ENCODE results near the gene RFX4.

The RFX4 gene

GRCh38 chr12:106585105-106585520 lies 2.3 kb downstream of the RFX4 start:
- no peak overlapping the region for H3K27ac Mint-ChIP-seq
- H3K9me3 Mint-ChIP-seq (ENCODE audit: low read depth): no peaks in the 10 kb centered on the region
- H3K4me3 Mint-ChIP-seq: peak overlapping the region; percentile 21
- no peaks in the 10 kb centered on the region for H3K36me3 Mint-ChIP-seq
- peaks cover 40% of the 10 kb centered on the region for H3K27me3 Mint-ChIP-seq
- peaks cover 39% of the 10 kb centered on the region for H3K4me1 Mint-ChIP-seq (ENCODE audit: low read depth)

DNA sequence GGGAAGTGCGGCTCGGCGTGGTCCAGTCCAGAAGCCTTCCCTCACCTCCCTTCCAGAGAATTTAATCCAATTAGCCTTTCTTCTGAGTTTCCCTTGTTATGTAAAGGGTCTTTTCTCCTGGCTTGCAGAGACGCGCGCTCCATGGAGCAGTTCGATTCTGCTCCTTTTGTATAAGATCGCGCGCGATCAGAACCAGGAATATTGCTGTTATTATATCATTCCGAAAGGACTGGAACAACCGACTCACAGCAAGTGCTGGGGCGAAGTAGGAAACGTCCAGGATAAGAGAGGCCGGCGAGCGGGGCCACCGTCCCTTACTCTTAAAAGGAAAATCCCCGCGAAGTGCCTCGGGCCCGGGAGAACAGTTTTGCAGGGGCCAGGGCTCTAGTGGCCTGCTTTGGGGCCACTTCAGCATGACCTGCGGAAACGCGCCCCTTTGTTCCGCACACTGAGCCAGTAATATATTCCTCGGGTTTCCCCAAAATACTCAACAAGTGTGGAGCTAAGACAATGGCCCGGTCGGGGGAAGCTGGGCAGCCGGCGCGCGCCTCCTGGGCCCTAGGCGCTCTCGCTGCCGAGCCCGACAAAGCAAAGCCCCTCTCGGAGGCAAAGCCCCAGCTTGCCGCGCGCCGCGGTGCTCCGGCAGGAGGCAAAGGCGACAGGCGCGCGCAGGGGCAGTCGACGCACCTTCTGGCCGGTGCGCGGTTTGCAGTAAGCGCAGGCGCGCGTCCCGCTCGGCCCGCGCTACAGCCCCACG lies 2.9 kb downstream of the RFX4 start:
- Mint-ChIP-seq H3K9me3 (ENCODE audit: low read depth) (no peaks in the 10 kb centered on the region), H3K4me3 (peak overlapping the region; percentile 21), H3K36me3 (no peaks in the 10 kb centered on the region), H3K27ac (no peak overlapping the region), H3K4me1 (ENCODE audit: low read depth) (peaks cover 38% of the 10 kb centered on the region), H3K27me3 (peaks cover 42% of the 10 kb centered on the region)

- Mint-ChIP-seq H3K27me3 (peaks cover 43% of the 10 kb centered on the region), H3K4me1 (ENCODE audit: low read depth) (peaks cover 33% of the 10 kb centered on the region), H3K27ac (no peak overlapping the region), H3K36me3 (no peaks in the 10 kb centered on the region), H3K9me3 (ENCODE audit: low read depth) (no peaks in the 10 kb centered on the region), H3K4me3 (no peak overlapping the region)
Measured at GRCh38 chr12:106586278-106586802, 3.5 kb downstream of the RFX4 start.

- H3K27me3 Mint-ChIP-seq: peaks cover 47% of the 10 kb centered on the region
- no peaks in the 10 kb centered on the region for H3K36me3 Mint-ChIP-seq
- H3K4me3 Mint-ChIP-seq: no peak overlapping the region
- no peaks in the 10 kb centered on the region for H3K9me3 Mint-ChIP-seq (ENCODE audit: low read depth)
- H3K27ac Mint-ChIP-seq: no peak overlapping the region
- peaks cover 31% of the 10 kb centered on the region for H3K4me1 Mint-ChIP-seq (ENCODE audit: low read depth)
Measured at GRCh38 chr12:106586803-106587684, 4.2 kb downstream of the RFX4 start.

- no peaks in the 10 kb centered on the region for H3K9me3 Mint-ChIP-seq (ENCODE audit: low read depth)
- H3K4me1 Mint-ChIP-seq (ENCODE audit: low read depth): peaks cover 21% of the 10 kb centered on the region
- H3K27me3 Mint-ChIP-seq: peaks cover 53% of the 10 kb centered on the region
Measured at GRCh38 chr12:106588771-106589170, 6.0 kb downstream of the RFX4 start.

DNA sequence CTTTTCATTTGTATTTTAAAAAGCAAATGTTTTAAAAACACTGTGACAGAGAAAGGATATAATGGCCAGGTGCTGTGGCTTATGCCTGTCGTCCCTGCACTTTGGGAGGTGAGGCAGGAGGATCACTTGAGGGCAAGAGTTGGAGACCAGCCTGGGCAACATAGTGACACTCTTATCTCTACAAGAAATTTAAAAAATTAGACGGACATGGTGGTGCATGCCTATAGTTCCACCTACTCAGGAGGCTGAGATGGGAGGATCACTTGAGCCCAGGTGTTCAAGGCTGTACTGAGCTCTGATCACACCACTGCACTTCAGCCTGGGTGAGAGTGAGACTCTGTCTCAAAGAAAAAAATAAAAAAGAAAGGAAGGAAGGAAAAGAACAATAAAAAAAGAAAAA lies 7.8 kb downstream of the RFX4 start:
- Mint-ChIP-seq H3K36me3 (no peaks in the 10 kb centered on the region), H3K27me3 (peaks cover 46% of the 10 kb centered on the region), H3K4me1 (ENCODE audit: low read depth) (peaks cover 13% of the 10 kb centered on the region), H3K27ac (no peak overlapping the region), H3K4me3 (no peak overlapping the region), H3K9me3 (ENCODE audit: low read depth) (no peaks in the 10 kb centered on the region)

More at GRCh38 chr12:106588771-106589170, 6.0 kb downstream of the RFX4 start:
- Mint-ChIP-seq H3K27ac (no peak overlapping the region), H3K4me3 (no peak overlapping the region), H3K36me3 (no peaks in the 10 kb centered on the region)

DNA sequence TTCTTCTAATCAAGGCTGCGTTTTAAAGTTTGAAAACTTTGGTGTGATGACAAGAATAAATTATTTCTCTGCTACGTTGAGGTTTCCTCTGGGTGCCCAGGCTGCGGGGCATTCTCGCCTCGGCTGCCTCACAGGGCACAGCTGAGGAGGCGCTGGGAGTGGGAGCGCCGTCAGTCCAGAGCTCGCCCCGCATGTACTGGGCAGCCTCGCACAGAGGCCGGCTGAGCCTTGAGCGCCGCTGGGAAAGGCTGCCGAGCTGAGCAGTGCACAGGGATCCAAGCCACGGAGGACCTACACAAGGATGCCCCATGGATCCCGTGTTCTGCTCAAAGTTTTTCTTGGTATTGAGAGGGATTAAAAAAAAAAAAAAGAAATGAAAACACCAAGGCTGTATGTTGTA lies 11.6 kb downstream of the RFX4 start:
- Mint-ChIP-seq H3K9me3 (ENCODE audit: low read depth) (no peaks in the 10 kb centered on the region), H3K27ac (no peak overlapping the region), H3K4me1 (ENCODE audit: low read depth) (peaks cover 11% of the 10 kb centered on the region), H3K4me3 (no peak overlapping the region), H3K27me3 (peaks cover 32% of the 10 kb centered on the region), H3K36me3 (no peaks in the 10 kb centered on the region)

- H3K4me1 Mint-ChIP-seq (ENCODE audit: low read depth): peaks cover 11% of the 10 kb centered on the region
- no peak overlapping the region for H3K4me3 Mint-ChIP-seq
- peaks cover 27% of the 10 kb centered on the region for H3K27me3 Mint-ChIP-seq
- no peak overlapping the region for H3K27ac Mint-ChIP-seq
- no peaks in the 10 kb centered on the region for H3K36me3 Mint-ChIP-seq
- no peaks in the 10 kb centered on the region for H3K9me3 Mint-ChIP-seq (ENCODE audit: low read depth)
Measured at GRCh38 chr12:106595268-106595667, 12.5 kb downstream of the RFX4 start.

GRCh38 chr12:106598003-106598402 lies 15.2 kb downstream of the RFX4 start:
- H3K4me1 Mint-ChIP-seq (ENCODE audit: low read depth): peaks cover 11% of the 10 kb centered on the region
- H3K27me3 Mint-ChIP-seq: peaks cover 12% of the 10 kb centered on the region
- no peak overlapping the region for H3K4me3 Mint-ChIP-seq
- H3K9me3 Mint-ChIP-seq (ENCODE audit: low read depth): no peaks in the 10 kb centered on the region
- H3K27ac Mint-ChIP-seq: no peak overlapping the region
- no peaks in the 10 kb centered on the region for H3K36me3 Mint-ChIP-seq

DNA sequence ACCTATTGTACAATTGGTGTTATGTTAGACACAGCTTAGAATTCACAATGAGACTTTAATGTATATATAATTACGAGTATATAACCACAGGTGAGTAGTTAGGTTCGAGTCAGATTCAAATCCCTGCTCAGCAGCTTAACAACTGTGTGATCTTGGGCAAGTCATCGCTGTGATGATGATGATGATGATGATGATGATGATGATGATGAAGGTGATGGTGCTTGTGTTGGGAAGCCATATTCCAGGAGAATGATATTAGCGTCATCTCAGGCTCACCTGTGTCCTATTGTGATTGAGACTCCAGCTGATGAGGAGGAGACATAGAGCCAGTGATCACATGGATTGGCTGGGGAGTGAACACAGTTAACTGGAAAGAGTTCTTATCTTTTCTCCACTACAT lies 16.5 kb downstream of the RFX4 start:
- H3K4me3 Mint-ChIP-seq: no peak overlapping the region
- peaks cover 4% of the 10 kb centered on the region for H3K4me1 Mint-ChIP-seq (ENCODE audit: low read depth)

GRCh38 chr12:106600503-106600902 lies 17.7 kb downstream of the RFX4 start:
- H3K27me3 Mint-ChIP-seq: peaks cover 2% of the 10 kb centered on the region
- no peaks in the 10 kb centered on the region for H3K4me1 Mint-ChIP-seq (ENCODE audit: low read depth)
- no peaks in the 10 kb centered on the region for H3K9me3 Mint-ChIP-seq (ENCODE audit: low read depth)
- H3K27ac Mint-ChIP-seq: no peak overlapping the region
- no peak overlapping the region for H3K4me3 Mint-ChIP-seq
- H3K36me3 Mint-ChIP-seq: no peaks in the 10 kb centered on the region

More for the DNA sequence above, 16.5 kb downstream of the RFX4 start:
- no peaks in the 10 kb centered on the region for H3K36me3 Mint-ChIP-seq
- H3K27me3 Mint-ChIP-seq: peaks cover 2% of the 10 kb centered on the region
- no peaks in the 10 kb centered on the region for H3K9me3 Mint-ChIP-seq (ENCODE audit: low read depth)
- no peak overlapping the region for H3K27ac Mint-ChIP-seq

GRCh38 chr12:106601031-106601430 lies 18.2 kb downstream of the RFX4 start:
- Mint-ChIP-seq H3K27ac (no peak overlapping the region), H3K27me3 (peaks cover 3% of the 10 kb centered on the region), H3K4me1 (ENCODE audit: low read depth) (no peaks in the 10 kb centered on the region), H3K9me3 (ENCODE audit: low read depth) (no peaks in the 10 kb centered on the region), H3K4me3 (no peak overlapping the region), H3K36me3 (no peaks in the 10 kb centered on the region)

DNA sequence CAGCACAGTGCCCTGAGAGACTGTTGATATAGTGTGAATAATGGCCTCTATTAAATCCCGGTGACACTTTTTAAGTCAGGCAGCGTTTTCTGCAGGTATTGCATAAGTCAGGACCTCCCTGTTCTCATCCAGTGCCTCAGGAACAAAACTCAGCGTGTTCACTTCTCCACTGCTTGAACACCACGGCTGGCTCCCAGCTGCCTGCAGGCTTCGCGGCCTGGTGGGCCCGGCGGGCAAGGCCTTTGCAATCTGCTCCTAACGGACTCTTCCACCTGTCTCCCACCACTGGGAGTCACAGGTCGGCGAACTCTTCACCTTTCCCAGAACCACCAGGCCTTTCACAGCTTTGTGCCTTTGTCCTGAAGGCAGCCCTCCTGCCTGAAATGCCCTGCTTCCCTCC lies 18.7 kb downstream of the RFX4 start:
- Mint-ChIP-seq H3K4me1 (ENCODE audit: low read depth) (no peaks in the 10 kb centered on the region), H3K4me3 (no peak overlapping the region), H3K9me3 (ENCODE audit: low read depth) (no peaks in the 10 kb centered on the region), H3K27me3 (peaks cover 4% of the 10 kb centered on the region), H3K36me3 (no peaks in the 10 kb centered on the region), H3K27ac (no peak overlapping the region)

GRCh38 chr12:106602076-106602475 lies 19.3 kb downstream of the RFX4 start:
- H3K4me3 Mint-ChIP-seq: no peak overlapping the region
- H3K27me3 Mint-ChIP-seq: peaks cover 4% of the 10 kb centered on the region
- H3K27ac Mint-ChIP-seq: no peak overlapping the region
- no peaks in the 10 kb centered on the region for H3K9me3 Mint-ChIP-seq (ENCODE audit: low read depth)
- no peaks in the 10 kb centered on the region for H3K36me3 Mint-ChIP-seq
- H3K4me1 Mint-ChIP-seq (ENCODE audit: low read depth): no peaks in the 10 kb centered on the region

GRCh38 chr12:106605254-106605653 lies 22.4 kb downstream of the RFX4 start:
- no peak overlapping the region for H3K4me3 Mint-ChIP-seq
- H3K27ac Mint-ChIP-seq: no peak overlapping the region
- H3K9me3 Mint-ChIP-seq (ENCODE audit: low read depth): peaks cover under 1% of the 10 kb centered on the region
- H3K36me3 Mint-ChIP-seq: no peaks in the 10 kb centered on the region
- no peaks in the 10 kb centered on the region for H3K4me1 Mint-ChIP-seq (ENCODE audit: low read depth)
- H3K27me3 Mint-ChIP-seq: peaks cover 4% of the 10 kb centered on the region

All from activated naive CD8-positive, alpha-beta T cell (primary cell).